Osteocyte (in vitro differentiated cells): ENCODE data around the gene PALM3. TPM values are rescaled to one million over a fixed set of nuclear protein-coding genes. Genes with fewer than 3 reads are reported as not detected.
"Not testable (repeated sequence)": the region's sequence is repeated elsewhere in the genome, so short reads cannot be mapped to it uniquely, and the experiment has no call there.

Experiments used
- DNase-seq: peaks from one replicate; pipeline ENCODE4 v3.0.0; 2021; ENCODE audit warnings: mixed read lengths; ENCODE audit not compliant: unreplicated experiment; ENCODE audit errors: extremely low spot score
- H3K27ac Mint-ChIP-seq: one replicate; pipeline ENCODE4 v1.8.0; 2021; ENCODE audit warnings: mild to moderate bottlenecking, mixed read lengths; ENCODE audit not compliant: unreplicated experiment
- H3K27me3 Mint-ChIP-seq: one replicate; pipeline ENCODE4 v1.8.0; 2021; ENCODE audit warnings: mixed read lengths; ENCODE audit not compliant: unreplicated experiment
- H3K36me3 Mint-ChIP-seq: one replicate; pipeline ENCODE4 v1.8.0; 2021; ENCODE audit warnings: mixed read lengths; ENCODE audit not compliant: unreplicated experiment
- H3K4me1 Mint-ChIP-seq: one replicate; pipeline ENCODE4 v1.8.0; 2021; ENCODE audit warnings: mixed read lengths; ENCODE audit not compliant: unreplicated experiment
- H3K4me3 Mint-ChIP-seq: one replicate; pipeline ENCODE4 v1.8.0; 2021; ENCODE audit warnings: mild to moderate bottlenecking, moderate library complexity, mixed read lengths; ENCODE audit not compliant: unreplicated experiment
- H3K9me3 Mint-ChIP-seq: one replicate; pipeline ENCODE4 v1.8.0; 2021; ENCODE audit warnings: mixed read lengths; ENCODE audit not compliant: unreplicated experiment
- CTCF ChIP-seq: fragments of 200-600 bp; sonication (generic); IDR thresholded peaks from 2 replicates; pipeline ENCODE4 v1.5.0; 2021; ENCODE audit warnings: antibody characterized with exemption, mild to moderate bottlenecking, moderate library complexity
- total RNA-seq: library from RNA; stranded (reverse); gene quantifications from 2 replicates; pipeline ENCODE4 v1.2.1, GENCODE V29; 2021

Gene PALM3
- total RNA-seq, 1 donor from 2014 or later: 0.30 TPM

GRCh38 chr19:14050512-14050911, 11.4 kb downstream of the PALM3 start:
- Mint-ChIP-seq H3K4me3 (no peak overlapping the region), H3K27me3 (no peaks in the 10 kb centered on the region), H3K36me3 (peaks cover 3% of the 10 kb centered on the region), H3K4me1 (no peaks in the 10 kb centered on the region), H3K27ac (no peak overlapping the region), H3K9me3 (no peaks in the 10 kb centered on the region)
- no peak for TF ChIP-seq CTCF
- DNase-seq: no peak

- H3K36me3 Mint-ChIP-seq: peaks cover 3% of the 10 kb centered on the region
- no peaks in the 10 kb centered on the region for H3K4me1 Mint-ChIP-seq
- no peaks in the 10 kb centered on the region for H3K9me3 Mint-ChIP-seq
- no peak overlapping the region for H3K27ac Mint-ChIP-seq
- no peaks in the 10 kb centered on the region for H3K27me3 Mint-ChIP-seq
- DNase-seq: no peak
- peak; percentile 69 for TF ChIP-seq CTCF
- H3K4me3 Mint-ChIP-seq: no peak overlapping the region
Measured at GRCh38 chr19:14048443-14049153, 13.3 kb downstream of the PALM3 start.

GRCh38 chr19:14047866-14048265, 14.0 kb downstream of the PALM3 start:
- H3K36me3 Mint-ChIP-seq, DNase-seq, H3K4me3 Mint-ChIP-seq, H3K9me3 Mint-ChIP-seq, H3K4me1 Mint-ChIP-seq, H3K27me3 Mint-ChIP-seq, H3K27ac Mint-ChIP-seq: not testable (repeated sequence)

- H3K9me3 Mint-ChIP-seq, H3K27me3 Mint-ChIP-seq, H3K4me3 Mint-ChIP-seq, DNase-seq, H3K4me1 Mint-ChIP-seq, H3K36me3 Mint-ChIP-seq: not testable (repeated sequence)
- peak; percentile 63 for TF ChIP-seq CTCF
- peak overlapping the region; percentile 68 for H3K27ac Mint-ChIP-seq
Measured at GRCh38 chr19:14042659-14043608, 18.9 kb downstream of the PALM3 start.

- Mint-ChIP-seq H3K9me3 (no peaks in the 10 kb centered on the region), H3K4me1 (no peaks in the 10 kb centered on the region), H3K36me3 (no peaks in the 10 kb centered on the region), H3K4me3 (no peak overlapping the region), H3K27me3 (no peaks in the 10 kb centered on the region), H3K27ac (no peak overlapping the region)
- no peak for DNase-seq
- TF ChIP-seq CTCF: no peak
Measured at GRCh38 chr19:14039181-14039580, 22.7 kb downstream of the PALM3 start.
